GM10266 (cell line): ENCODE measurements around the gene XPNPEP3.

Experiments used
- DNase-seq: peaks from one replicate; pipeline ENCODE4 v3.0.0; 2012; ENCODE audit errors: extremely low spot score
- TF ChIP-seq, protein P1 (sequence below): IDR thresholded peaks from 2 replicates; pipeline ENCODE4 v1.5.1; 2012; ENCODE audit warnings: mild to moderate bottlenecking, low read depth; ENCODE audit not compliant: control insufficient read depth, insufficient read depth; ENCODE audit errors: missing control alignments

Gene XPNPEP3

DNA sequence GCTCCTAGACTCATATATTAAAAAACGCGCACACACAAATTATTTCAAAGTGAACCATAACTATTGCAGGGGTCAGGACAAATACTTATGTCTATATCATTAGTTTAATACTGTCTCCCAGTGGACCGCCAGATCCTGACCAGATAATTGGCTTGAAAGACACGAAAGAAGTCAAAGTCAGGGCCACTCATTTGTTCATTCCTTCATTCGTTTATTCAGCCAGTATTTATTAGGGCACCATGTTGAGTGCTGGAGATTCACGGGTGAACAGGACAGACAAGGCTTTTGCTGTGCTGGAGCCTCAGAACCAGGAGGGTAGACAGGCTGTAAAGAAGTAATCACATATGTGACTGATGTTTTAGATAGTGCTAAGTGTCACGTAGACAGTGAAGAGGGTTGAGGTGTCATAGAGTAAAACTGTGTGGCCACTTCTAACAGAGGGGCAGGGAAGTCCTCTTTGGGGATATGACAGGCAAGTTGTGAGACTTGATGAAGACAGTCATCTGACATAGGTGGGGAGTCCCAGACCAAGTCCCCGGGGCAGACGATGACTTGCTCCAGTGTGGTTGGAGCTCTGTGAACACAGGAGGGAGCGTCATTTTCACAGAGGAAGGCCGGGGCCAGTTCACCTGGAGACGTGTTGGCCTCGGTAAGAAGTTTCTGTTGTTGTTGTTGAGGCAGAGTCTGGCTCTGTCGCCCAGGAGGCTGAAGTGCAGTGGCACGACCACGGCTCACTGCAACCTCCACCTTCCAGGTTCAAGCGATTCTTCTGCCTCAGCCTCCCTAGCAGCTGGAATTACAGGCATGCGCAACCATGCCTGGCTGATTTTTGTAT, 120.1 kb downstream of the XPNPEP3 start:
- DNase-seq, result no peak
- TF ChIP-seq, protein P1, sequence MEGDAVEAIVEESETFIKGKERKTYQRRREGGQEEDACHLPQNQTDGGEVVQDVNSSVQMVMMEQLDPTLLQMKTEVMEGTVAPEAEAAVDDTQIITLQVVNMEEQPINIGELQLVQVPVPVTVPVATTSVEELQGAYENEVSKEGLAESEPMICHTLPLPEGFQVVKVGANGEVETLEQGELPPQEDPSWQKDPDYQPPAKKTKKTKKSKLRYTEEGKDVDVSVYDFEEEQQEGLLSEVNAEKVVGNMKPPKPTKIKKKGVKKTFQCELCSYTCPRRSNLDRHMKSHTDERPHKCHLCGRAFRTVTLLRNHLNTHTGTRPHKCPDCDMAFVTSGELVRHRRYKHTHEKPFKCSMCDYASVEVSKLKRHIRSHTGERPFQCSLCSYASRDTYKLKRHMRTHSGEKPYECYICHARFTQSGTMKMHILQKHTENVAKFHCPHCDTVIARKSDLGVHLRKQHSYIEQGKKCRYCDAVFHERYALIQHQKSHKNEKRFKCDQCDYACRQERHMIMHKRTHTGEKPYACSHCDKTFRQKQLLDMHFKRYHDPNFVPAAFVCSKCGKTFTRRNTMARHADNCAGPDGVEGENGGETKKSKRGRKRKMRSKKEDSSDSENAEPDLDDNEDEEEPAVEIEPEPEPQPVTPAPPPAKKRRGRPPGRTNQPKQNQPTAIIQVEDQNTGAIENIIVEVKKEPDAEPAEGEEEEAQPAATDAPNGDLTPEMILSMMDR, result no peak

DNA sequence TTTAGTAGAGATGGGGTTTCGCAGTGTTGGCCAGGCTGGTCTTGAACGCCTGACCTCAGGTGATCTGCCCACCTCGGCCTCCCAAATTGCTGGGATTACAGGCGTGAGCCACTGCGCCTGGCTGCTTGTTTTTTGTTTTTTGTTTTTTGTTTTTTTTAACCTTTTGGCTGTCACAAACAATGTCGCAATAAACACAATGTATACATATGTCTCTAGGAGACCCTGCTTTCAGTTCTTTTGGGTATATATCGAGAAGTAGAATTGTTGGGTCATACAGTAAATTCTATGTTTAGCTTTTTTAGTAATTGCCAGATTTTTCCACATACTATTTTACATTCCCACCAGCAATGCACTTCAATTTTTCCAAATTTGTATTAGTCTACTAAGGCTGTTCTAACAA, 122.2 kb downstream of the XPNPEP3 start:
- no peak for DNase-seq
- TF ChIP-seq, protein P1, result no peak

DNA sequence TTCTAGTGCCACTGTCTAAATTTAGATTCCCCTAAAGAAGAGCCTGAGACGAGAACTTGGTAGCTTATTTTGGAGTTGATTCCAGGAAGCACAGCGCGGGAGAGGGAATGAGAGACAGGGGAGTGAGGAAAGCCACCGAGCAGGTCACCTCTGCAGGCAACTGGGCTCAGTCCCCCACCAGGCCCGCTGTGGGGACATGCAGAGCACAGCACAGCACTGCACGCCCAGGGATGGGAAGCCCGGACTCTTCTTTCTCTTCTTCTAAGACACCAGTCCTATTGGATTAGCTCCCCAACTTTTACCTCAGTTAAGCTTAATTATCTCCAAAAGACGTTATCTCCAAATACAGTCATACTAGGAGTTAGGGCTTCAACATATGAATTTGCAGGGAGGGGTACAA, 122.9 kb downstream of the XPNPEP3 start:
- TF ChIP-seq, protein P1, result no peak
- no peak for DNase-seq
